Neural cell (in vitro differentiated cells): ENCODE data around the gene ZNF362.

Experiments used
- CTCF ChIP-seq: fragments of 450-650 bp; IDR thresholded peaks from 2 replicates; pipeline ENCODE4 v1.5.1; 2014; ENCODE audit warnings: antibody characterized with exemption, mild to moderate bottlenecking, moderate library complexity; ENCODE audit not compliant: poor library complexity, severe bottlenecking
- EZH2 ChIP-seq: fragments of 200-600, 300-800 bp; shearing (Covaris generic), sonication (generic); IDR thresholded peaks from 2 replicates; pipeline ENCODE4 v1.6.1; 2014; ENCODE audit warnings: antibody characterized with exemption, low read length, borderline replicate concordance, mild to moderate bottlenecking; ENCODE audit not compliant: insufficient read depth, poor library complexity, severe bottlenecking
- TAF1 ChIP-seq: IDR thresholded peaks from 2 replicates; pipeline ENCODE4 v1.6.1; 2012; ENCODE audit warnings: low read depth

- TF ChIP-seq CTCF: no peak
- no peak for TF ChIP-seq EZH2
- no peak for TF ChIP-seq TAF1
Observed at GRCh38 chr1:33275195-33275594, 18.9 kb downstream of the ZNF362 start.
